ENCODE data around the gene DUS2.

Gene DUS2

GRCh38 chr16:68077866-68078700 is 55.0 kb downstream of the DUS2 start:
- no peak for DNase-seq (ENCODE audit: low spot score)

DNA sequence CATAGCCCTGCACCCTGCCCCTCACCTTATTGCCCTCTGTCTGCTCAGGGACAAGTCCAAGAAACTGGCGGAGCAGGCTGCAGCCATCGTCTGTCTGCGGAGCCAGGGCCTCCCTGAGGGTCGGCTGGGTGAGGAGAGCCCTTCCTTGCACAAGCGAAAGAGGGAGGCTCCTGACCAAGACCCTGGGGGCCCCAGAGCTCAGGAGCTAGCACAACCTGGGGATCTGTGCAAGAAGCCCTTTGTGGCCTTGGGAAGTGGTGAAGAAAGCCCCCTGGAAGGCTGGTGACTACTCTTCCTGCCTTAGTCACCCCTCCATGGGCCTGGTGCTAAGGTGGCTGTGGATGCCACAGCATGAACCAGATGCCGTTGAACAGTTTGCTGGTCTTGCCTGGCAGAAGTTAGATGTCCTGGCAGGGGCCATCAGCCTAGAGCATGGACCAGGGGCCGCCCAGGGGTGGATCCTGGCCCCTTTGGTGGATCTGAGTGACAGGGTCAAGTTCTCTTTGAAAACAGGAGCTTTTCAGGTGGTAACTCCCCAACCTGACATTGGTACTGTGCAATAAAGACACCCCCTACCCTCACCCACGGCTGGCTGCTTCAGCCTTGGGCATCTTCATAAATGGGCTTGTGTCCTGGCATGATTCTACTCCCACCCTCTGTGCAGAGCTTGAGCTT is 55.8 kb downstream of the DUS2 start:
- no peak for DNase-seq (ENCODE audit: low spot score)

DNA sequence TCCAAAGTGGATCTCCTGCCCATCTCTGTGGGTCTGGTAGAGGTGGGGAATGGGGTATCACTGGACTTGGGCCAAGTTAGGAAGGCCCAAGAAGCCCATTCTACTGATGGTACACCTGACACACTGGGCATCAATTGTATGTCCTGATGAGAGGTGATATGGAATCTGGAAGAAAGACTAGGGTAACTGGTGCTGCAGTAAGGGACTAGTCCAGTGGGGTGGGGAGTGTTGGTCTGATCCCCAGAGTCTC is 56.2 kb downstream of the DUS2 start:
- no peak for DNase-seq (ENCODE audit: low spot score)

- peak; percentile 82 for DNase-seq (ENCODE audit: low spot score)
Observed at GRCh38 chr16:68079626-68080344, 56.7 kb downstream of the DUS2 start.

DNA sequence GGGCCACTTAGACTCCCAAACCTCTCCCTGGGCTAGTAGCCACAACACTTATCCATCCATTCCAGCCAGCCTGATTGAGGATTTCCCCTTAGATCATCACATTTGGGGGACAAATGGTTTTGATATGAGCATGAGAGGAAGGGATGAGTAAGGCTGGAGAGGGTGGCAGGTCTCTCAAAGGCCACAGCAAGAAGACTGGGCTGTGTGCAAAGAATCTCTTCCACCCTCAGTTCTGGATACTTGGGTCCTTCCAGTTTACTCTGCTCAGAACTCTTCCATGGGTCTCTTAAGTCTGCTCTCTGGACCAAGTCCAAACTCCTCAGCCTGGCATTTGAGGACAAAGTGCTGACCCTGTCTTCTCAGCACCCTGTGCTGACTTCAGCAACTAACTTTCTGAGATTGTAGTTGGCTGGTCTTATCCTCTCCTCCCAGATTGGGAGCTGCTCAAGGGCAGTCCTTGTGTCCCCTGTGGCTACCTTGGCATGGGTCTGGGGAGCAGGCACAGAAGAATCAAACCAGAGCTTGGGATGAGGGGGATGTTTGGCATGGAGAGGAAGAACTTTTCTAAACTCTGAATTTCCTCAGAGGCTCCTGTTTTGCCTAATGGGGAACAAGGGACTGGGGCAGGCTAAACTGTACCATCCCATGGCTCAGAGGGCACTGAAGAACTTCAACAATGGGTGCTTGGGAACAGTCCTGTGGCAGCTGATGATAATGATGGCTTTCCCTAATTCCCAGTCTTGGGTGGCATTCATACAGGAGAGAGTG is 59.0 kb downstream of the DUS2 start:
- DNase-seq (ENCODE audit: low spot score), result no peak

- no peak for DNase-seq (ENCODE audit: low spot score)
Observed at GRCh38 chr16:68082629-68083238, 59.6 kb downstream of the DUS2 start.

- DNase-seq (ENCODE audit: low spot score), result no peak
Observed at GRCh38 chr16:68083239-68083781, 60.2 kb downstream of the DUS2 start.

DNA sequence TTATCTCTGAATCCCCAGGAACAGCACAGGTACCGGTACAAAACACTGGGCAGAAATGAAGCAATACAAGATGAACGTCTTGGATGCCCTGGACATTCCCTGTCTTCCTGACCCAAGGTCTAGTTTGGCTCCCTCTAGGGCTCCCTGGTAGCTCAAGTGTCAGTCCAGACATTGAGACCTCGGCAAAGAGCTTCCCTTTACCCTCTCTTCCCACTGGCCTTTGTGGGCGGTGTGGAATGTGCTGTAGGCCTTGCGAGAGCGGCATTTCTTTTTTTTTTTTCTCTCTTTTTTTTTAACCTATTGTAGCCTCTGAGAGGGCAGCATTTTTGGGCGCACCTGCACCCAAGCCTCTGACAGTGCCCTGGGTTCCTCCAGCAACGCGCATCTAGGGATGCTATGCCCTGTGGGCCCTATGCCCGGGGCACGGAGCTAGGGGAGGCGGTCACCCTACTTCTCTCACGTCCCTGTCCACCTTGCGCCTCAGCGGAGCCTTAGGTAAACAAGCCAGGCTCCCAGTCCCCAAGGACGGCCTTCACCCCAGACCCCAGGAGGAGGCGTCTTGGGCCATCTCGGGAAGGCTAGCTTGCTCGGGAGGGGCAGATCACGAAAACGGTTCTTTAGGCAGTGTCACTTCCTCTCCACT is 60.9 kb downstream of the DUS2 start:
- no peak for DNase-seq (ENCODE audit: low spot score)

DNA sequence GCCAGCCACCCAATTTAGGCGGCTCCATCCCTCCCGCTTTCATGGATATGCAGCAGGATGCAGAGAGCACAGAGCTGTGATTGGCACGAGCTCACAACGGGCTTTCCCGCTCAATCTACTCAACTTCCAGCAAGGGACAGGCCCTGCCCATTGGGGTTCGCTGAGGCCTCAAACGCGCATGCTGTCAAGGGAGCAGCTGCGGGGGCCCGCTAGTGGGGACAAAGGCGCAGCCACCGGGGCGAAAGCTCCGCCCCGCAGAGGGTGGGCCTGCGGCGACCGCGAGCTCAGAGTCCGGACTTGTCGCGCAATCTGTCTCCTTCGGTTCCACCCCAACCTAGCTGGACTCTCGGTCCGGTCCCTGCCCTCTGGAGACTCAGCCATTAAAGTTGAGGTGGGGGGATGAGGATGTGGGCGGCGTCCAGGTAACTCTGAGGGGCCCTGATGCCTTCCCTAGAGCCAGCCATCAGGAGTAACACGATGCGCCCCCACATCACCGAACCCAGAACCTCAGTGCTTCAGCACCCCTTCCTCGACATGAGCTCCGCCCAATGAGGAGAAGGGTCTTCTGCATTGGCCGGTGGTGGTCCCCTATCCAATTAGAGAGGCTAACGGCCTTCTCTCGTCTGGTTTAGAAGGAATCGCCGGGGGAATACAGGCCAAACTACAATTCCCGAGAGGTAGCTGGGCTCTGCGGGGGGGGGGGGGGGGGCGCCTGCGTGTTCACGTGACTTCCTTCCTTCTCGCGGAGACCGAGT is 61.6 kb downstream of the DUS2 start:
- DNase-seq (ENCODE audit: low spot score), result peak; percentile 81

- peak; percentile 98 for DNase-seq (ENCODE audit: low spot score)
Observed at GRCh38 chr16:68085259-68086071, 62.4 kb downstream of the DUS2 start, which contains the start of gene NFATC3. Gene NFATC3 (plus strand): TSS chr16:68085370. CDS start chr16:68085682, 312 bp downstream.

GRCh38 chr16:68086336-68086841 is 63.3 kb downstream of the DUS2 start:
- DNase-seq (ENCODE audit: low spot score), result peak; percentile 29

DNA sequence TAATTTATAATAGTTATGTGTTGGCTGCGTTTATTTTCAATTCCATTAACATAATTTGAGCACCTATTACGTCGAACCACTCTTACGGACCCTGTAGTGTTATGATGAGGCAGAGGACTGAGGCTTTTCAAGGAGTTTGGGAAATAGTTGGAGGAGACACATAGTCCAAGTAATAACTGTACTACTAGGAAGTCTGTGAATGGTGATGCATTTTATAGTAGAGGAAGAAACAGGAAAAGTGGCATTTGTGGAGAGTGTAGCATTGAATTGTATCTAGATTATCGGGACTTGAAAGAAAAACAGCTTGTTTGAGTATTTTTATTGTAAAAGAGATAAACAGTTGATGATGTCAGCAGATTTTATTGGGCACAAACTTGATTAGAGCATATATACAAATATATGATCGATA is 63.8 kb downstream of the DUS2 start:
- no peak for DNase-seq (ENCODE audit: low spot score)

DNA sequence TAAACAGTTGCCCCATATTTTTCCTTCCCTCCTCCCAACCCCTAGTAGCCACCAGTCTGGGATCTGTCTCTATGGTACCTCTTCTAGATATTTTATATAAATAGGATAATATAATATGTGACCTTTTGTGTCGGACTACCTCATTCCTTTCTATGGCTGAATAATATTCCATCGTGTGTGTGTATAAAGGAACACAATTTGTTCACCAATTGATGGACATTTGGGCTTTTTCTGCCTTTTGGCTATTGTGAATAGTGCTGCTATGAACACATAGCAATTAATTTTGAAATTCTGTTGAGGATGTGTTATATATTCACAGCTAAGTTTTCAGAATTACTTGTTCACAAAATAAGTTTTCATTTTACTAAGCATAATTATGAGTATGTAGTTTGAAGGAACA is 64.6 kb downstream of the DUS2 start:
- DNase-seq (ENCODE audit: low spot score), result no peak

- no peak for DNase-seq (ENCODE audit: low spot score)
Observed at GRCh38 chr16:68088130-68088972, 65.3 kb downstream of the DUS2 start.

DNA sequence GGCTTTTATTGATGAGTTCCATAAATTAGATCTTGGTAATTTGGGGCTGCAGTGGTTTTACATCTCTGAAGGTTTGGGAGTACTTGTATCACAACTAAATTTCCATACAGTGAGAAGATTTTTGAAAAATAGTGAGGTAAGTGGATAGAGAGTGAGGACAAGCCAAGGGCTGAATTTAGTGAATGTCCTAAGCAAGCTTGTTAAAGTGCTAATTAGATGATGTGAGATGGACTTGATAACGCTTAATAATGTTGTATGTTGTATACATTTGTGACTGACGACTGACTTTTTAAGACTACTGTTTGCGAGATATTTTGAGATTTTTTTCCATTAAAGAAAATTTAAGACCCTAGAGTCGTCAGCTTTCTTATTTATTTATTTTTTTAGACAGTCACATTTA is 66.0 kb downstream of the DUS2 start:
- no peak for DNase-seq (ENCODE audit: low spot score)

DNA sequence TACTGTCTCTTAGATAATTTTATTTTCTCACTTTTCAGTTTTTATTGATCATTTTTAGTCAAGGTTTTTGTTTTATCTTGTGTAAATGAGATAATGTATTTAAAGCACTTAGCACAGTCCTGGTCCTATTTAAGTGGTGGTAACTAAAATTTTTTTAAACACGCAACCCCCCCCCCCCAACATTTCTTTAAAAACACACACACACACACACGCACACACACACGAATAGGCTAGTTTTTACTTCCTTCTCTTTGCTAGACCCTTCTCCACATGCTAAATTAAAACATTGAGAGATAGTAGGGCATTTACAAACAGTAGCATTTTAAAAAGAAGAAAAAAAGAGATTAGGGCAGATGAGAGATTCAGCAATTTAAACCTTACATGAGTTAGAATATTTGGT is 67.0 kb downstream of the DUS2 start:
- DNase-seq (ENCODE audit: low spot score), result no peak

GRCh38 chr16:68090533-68090932 is 67.4 kb downstream of the DUS2 start:
- DNase-seq (ENCODE audit: low spot score), result peak; percentile 47
